H1 (cell line): ENCODE results near the gene CRTAP. TPM values are rescaled to one million over a fixed set of nuclear protein-coding genes. Genes with fewer than 3 reads are reported as not detected.

ENCODE experiments used
- CTCF ChIA-PET: fragments of 300-600 bp; sonication (Branson Sonifier 250); formaldehyde crosslinking; loops from one replicate; lab custom pipeline; 2021; ENCODE audit not compliant: partially characterized antibody; lab: Charles Lee
- POLR2A ChIA-PET: fragments of 300-600 bp; sonication (Branson Sonifier 250); formaldehyde crosslinking; loops from one replicate; lab custom pipeline; 2021; ENCODE audit warnings: inconsistent platforms; ENCODE audit not compliant: partially characterized antibody; lab: Charles Lee
- DNase-seq, 2 experiments: peaks; one replicate each; pipeline versions ENCODE4 v3.0.0 to v3.0.0-alpha.2; 2010 to 2022; ENCODE audit warnings: low spot score in 2 of 2, low read depth in 1 of 2, mixed read lengths in 1 of 2
- FAIRE-seq: peaks from 2 replicates; lab custom pipeline; 2011; peaks lifted over from hg19 to GRCh38; lab: Jason Lieb, UNC
- H2AFZ ChIP-seq: 2 replicates; pipeline ENCODE4 v1.8.1; 2012; ENCODE audit warnings: low read length, inconsistent platforms
- H2AK5ac ChIP-seq: 2 replicates; pipeline ENCODE4 v1.6.1; 2013; ENCODE audit warnings: low read depth, low read length
- H2BK120ac ChIP-seq: replicated peaks from 2 replicates; pipeline ENCODE3; 2013; ENCODE audit warnings: low read depth, low read length, inconsistent platforms
- H2BK12ac ChIP-seq: 2 replicates; pipeline ENCODE4 v1.6.1; 2013; ENCODE audit warnings: low read depth, low read length
- H2BK15ac ChIP-seq: 2 replicates; pipeline ENCODE4 v1.6.1; 2013; ENCODE audit warnings: low read length
- H2BK20ac ChIP-seq: 2 replicates; pipeline ENCODE4 v1.6.1; 2013; ENCODE audit warnings: low read length
- H2BK5ac ChIP-seq: 2 replicates; pipeline ENCODE4 v1.6.1; 2013; ENCODE audit warnings: low read depth, low read length
- H3K14ac ChIP-seq: 2 replicates; pipeline ENCODE4 v1.6.1; 2013; ENCODE audit warnings: inconsistent platforms; ENCODE audit not compliant: insufficient read length
- H3K18ac ChIP-seq: 2 replicates; pipeline ENCODE4 v1.6.1; 2013; ENCODE audit warnings: low read length; ENCODE audit errors: extremely low read depth
- H3K23ac ChIP-seq: 2 replicates; pipeline ENCODE4 v1.6.1; 2013; ENCODE audit warnings: inconsistent platforms; ENCODE audit not compliant: insufficient read length
- H3K23me2 ChIP-seq: 2 replicates; pipeline ENCODE4 v1.6.1; 2013; ENCODE audit warnings: low read depth, low read length
- H3K27ac ChIP-seq: 2 replicates; pipeline ENCODE4 v1.6.1; 2011; ENCODE audit warnings: low read depth, low read length, inconsistent platforms
- H3K27me3 ChIP-seq, 4 experiments: replicated peaks in 1 of 4; 1 replicate in 1 of 4; 2 replicates in 3 of 4; pipeline versions ENCODE4 v1.6.1 to v1.8.1; 2011 to 2013; ENCODE audit warnings: low read length in 3 of 4, mild to moderate bottlenecking in 3 of 4, inconsistent platforms in 2 of 4, mixed read lengths in 2 of 4, moderate library complexity in 1 of 4; ENCODE audit not compliant: control insufficient read depth in 3 of 4, insufficient read depth in 3 of 4; ENCODE audit errors: extremely low read depth in 1 of 4
- H3K36me3 ChIP-seq, 4 experiments: 2 replicates each; pipeline versions ENCODE4 v1.6.1 to v1.8.1; 2011 to 2013; ENCODE audit warnings: mild to moderate bottlenecking in 4 of 4, low read length in 3 of 4, moderate library complexity in 2 of 4, control low read depth in 1 of 4, inconsistent platforms in 1 of 4; ENCODE audit not compliant: insufficient read depth in 4 of 4, control insufficient read depth in 2 of 4
- H3K4ac ChIP-seq: replicated peaks from 2 replicates; pipeline ENCODE3; 2013; ENCODE audit warnings: low read length, low read depth, mixed read lengths, inconsistent platforms; ENCODE audit not compliant: insufficient read length
- H3K4me1 ChIP-seq, 4 experiments: replicated peaks in 1 of 4; 1 replicate in 1 of 4; 2 replicates in 3 of 4; pipeline versions ENCODE4 v1.6.1 to v1.8.1; 2011 to 2013; ENCODE audit warnings: low read length in 3 of 4, inconsistent platforms in 2 of 4, mixed read lengths in 1 of 4; ENCODE audit not compliant: insufficient read depth in 4 of 4, control insufficient read depth in 3 of 4
- H3K4me2 ChIP-seq, 2 experiments: 2 replicates each; pipeline versions ENCODE4 v1.6.1 to v1.8.1; 2011 to 2013; ENCODE audit warnings: low read depth in 2 of 2, low read length in 2 of 2, control low read depth in 1 of 2, inconsistent platforms in 1 of 2, mild to moderate bottlenecking in 1 of 2; ENCODE audit not compliant: insufficient read depth in 1 of 2
- H3K4me3 ChIP-seq, 4 experiments: fragments of 200-600, 300-600 bp in 1 of 4; sonication (generic), shearing (Covaris generic), sonication (Bioruptor Twin) in 1 of 4; 2 replicates each; pipeline versions ENCODE4 v1.5.1 to v1.8.1; 2011 to 2016; ENCODE audit warnings: low read length in 4 of 4, low read depth in 3 of 4, control low read depth in 2 of 4, inconsistent platforms in 2 of 4, mild to moderate bottlenecking in 2 of 4, mixed read lengths in 1 of 4, moderate library complexity in 1 of 4; ENCODE audit not compliant: insufficient read depth in 2 of 4; ENCODE audit errors: extremely low read depth in 1 of 4
- H3K56ac ChIP-seq: replicated peaks from 2 replicates; pipeline ENCODE3; 2013; ENCODE audit warnings: low read depth, mild to moderate bottlenecking, mixed read lengths, low read length, inconsistent platforms; ENCODE audit not compliant: insufficient read length
- H3K79me1 ChIP-seq: 2 replicates; pipeline ENCODE4 v1.6.1; 2013; ENCODE audit warnings: low read depth, low read length, control low read depth
- H3K79me2 ChIP-seq, 2 experiments: 2 replicates each; pipeline versions ENCODE4 v1.6.1 to v1.8.1; 2012 to 2013; ENCODE audit warnings: low read length in 2 of 2, mild to moderate bottlenecking in 2 of 2, inconsistent platforms in 1 of 2; ENCODE audit not compliant: insufficient read depth in 2 of 2, control insufficient read depth in 1 of 2
- H3K9ac ChIP-seq, 4 experiments: replicated peaks in 1 of 4; 1 replicate in 1 of 4; 2 replicates in 3 of 4; pipeline versions ENCODE4 v1.6.1 to v1.8.1; 2011 to 2013; ENCODE audit warnings: low read depth in 3 of 4, low read length in 3 of 4, control low read depth in 2 of 4, mild to moderate bottlenecking in 2 of 4, moderate library complexity in 2 of 4, inconsistent platforms in 1 of 4; ENCODE audit errors: extremely low read depth in 1 of 4
- H3K9me3 ChIP-seq, 2 experiments: 2 replicates each; pipeline versions ENCODE4 v1.6.1 to v1.8.1; 2012 to 2013; ENCODE audit warnings: mild to moderate bottlenecking in 2 of 2, moderate library complexity in 2 of 2, control low read depth in 1 of 2, inconsistent platforms in 1 of 2, low read depth in 1 of 2, low read length in 1 of 2, mixed read lengths in 1 of 2; ENCODE audit not compliant: insufficient read depth in 2 of 2
- H4K20me1 ChIP-seq, 2 experiments: replicated peaks in 1 of 2; 2 replicates each; pipeline versions ENCODE3 to v1.8.1; 2011 to 2013; ENCODE audit warnings: inconsistent platforms in 2 of 2, low read length in 2 of 2, mild to moderate bottlenecking in 1 of 2; ENCODE audit not compliant: insufficient read depth in 2 of 2, control insufficient read depth in 1 of 2
- H4K5ac ChIP-seq: 2 replicates; pipeline ENCODE4 v1.6.1; 2013; ENCODE audit warnings: low read length, low read depth, mixed read lengths, inconsistent platforms; ENCODE audit not compliant: insufficient read length
- H4K8ac ChIP-seq: 2 replicates; pipeline ENCODE4 v1.8.0; 2013; ENCODE audit warnings: mild to moderate bottlenecking, moderate library complexity, low read length, inconsistent platforms; ENCODE audit not compliant: insufficient read depth; ENCODE audit errors: extremely low read depth
- H4K91ac ChIP-seq: replicated peaks from 2 replicates; pipeline ENCODE3; 2013; ENCODE audit warnings: low read length, mixed read lengths, inconsistent platforms; ENCODE audit not compliant: insufficient read length
- ATF2 ChIP-seq: IDR thresholded peaks from 2 replicates; pipeline ENCODE4 v1.6.1; 2012; ENCODE audit warnings: low read length, inconsistent platforms
- EZH2 ChIP-seq: fragments of 200-600 bp; sonication (generic); IDR thresholded peaks from 2 replicates; pipeline ENCODE4 v1.7.1; 2012; ENCODE audit warnings: low read depth, mild to moderate bottlenecking, moderate library complexity, low read length, inconsistent platforms; ENCODE audit not compliant: severe bottlenecking
- JUN ChIP-seq: IDR thresholded peaks from 2 replicates; pipeline ENCODE4 v1.6.1; 2011; ENCODE audit warnings: low read depth, mild to moderate bottlenecking, improper control_type of control experiment, low read length
- KDM5A ChIP-seq: fragments of 200-600 bp; IDR thresholded peaks from 2 replicates; pipeline ENCODE4 v1.7.1; 2012; ENCODE audit warnings: mild to moderate bottlenecking, low read length, inconsistent platforms, mixed read lengths
- POLR2A ChIP-seq, 2 experiments: IDR thresholded peaks; 1 replicate in 1 of 2; 2 replicates in 1 of 2; pipeline ENCODE4 v1.6.1; 2011; ENCODE audit warnings: low read depth in 2 of 2, low read length in 2 of 2, mild to moderate bottlenecking in 2 of 2; ENCODE audit errors: control extremely low read depth in 1 of 2
- SAP30 ChIP-seq: fragments of 300-600 bp; sonication (generic); IDR thresholded peaks from 2 replicates; pipeline ENCODE4 v1.7.1; 2012; ENCODE audit warnings: low read length, moderate library complexity, mild to moderate bottlenecking, inconsistent platforms; ENCODE audit not compliant: insufficient read depth, insufficient replicate concordance
- TBP ChIP-seq: IDR thresholded peaks from 2 replicates; pipeline ENCODE4 v1.6.1; 2011; ENCODE audit warnings: low read depth, low read length, improper control_type of control experiment
- YY1 ChIP-seq: IDR thresholded peaks from 2 replicates; pipeline ENCODE4 v1.6.1; 2011; ENCODE audit warnings: low read depth, mild to moderate bottlenecking, low read length
- WGBS, 2 experiments: shearing (Covaris generic) in 1 of 2; methylation state at CpG; one replicate each; pipeline versions ENCODE4 v1.1.6 to v1.1.7; 2013 to 2015; ENCODE audit warnings: low lambda C conversion rate in 2 of 2, mixed read lengths in 2 of 2, inconsistent platforms in 1 of 2, low coverage in 1 of 2, missing lambda C conversion rate in 1 of 2; ENCODE audit not compliant: insufficient replicate concordance in 2 of 2, insufficient coverage in 1 of 2, insufficient read length in 1 of 2; ENCODE audit errors: extremely low coverage in 1 of 2, missing lambda C conversion rate in 1 of 2; 5-methylcytosine and 5-hydroxymethylcytosine counted together
- polyA plus RNA-seq, 7 experiments: library from polyadenylated mRNA; depleted of rRNA in 3 of 7; stranded (reverse) in 5 of 7; unstranded in 2 of 7; fragments of >200 nt in 5 of 7; fragments of 200-250 nt in 2 of 7; gene quantifications; 1 replicate in 5 of 7; 2 replicates in 1 of 7; 4 replicates in 1 of 7; pipeline versions ENCODE4 v1.2.1 to v1.2.3, GENCODE V29; 2011 to 2013; ENCODE audit warnings: missing spikeins in 2 of 7, mixed read lengths in 2 of 7
- total RNA-seq: library from RNA; stranded (reverse); fragmentation: NEBNext Ultra II Directional; extraction: Animal tissue kit (Norgen Biotek cat#: 25700); gene quantifications from 2 replicates; pipeline ENCODE4 v1.2.1, GENCODE V29; 2021

Gene CRTAP
- total and polyA plus RNA-seq, 2 of the 8 experiments (the other 6 are each of a cell fraction or from before 2014, with no cell fraction given) = 159 to 188 TPM

GRCh38 chr3:33186524-33187367 is 72.9 kb downstream of the CRTAP start:
- no peak overlapping the region for H2AFZ ChIP-seq
- FAIRE-seq (no peak), DNase-seq (no peak)
- 89% methylated on average over 13 of the region's 13 CpGs; no CpG with 5 or more reads in 1 of the 2 experiments for WGBS, 2 experiments
- H3K23ac ChIP-seq = no peak overlapping the region
- no peak overlapping the region for H2BK5ac ChIP-seq
- H3K27me3 ChIP-seq = no peaks in the 10 kb centered on the region
- no peaks in the 10 kb centered on the region for H3K79me1 ChIP-seq
- H3K36me3 ChIP-seq = no peaks in the 10 kb centered on the region
- no peaks in the 10 kb centered on the region for H3K23me2 ChIP-seq
- no peak overlapping the region for H3K27ac ChIP-seq
- TF ChIP-seq TBP = no peak
- TF ChIP-seq EZH2 = no peak
- no peak for TF ChIP-seq YY1
- TF ChIP-seq KDM5A = no peak
- no peak for TF ChIP-seq JUN
- no peak for TF ChIP-seq ATF2
- TF ChIP-seq POLR2A (IDR thresholded peaks at IDR 0.05; ENCODE audit: control extremely low read depth in 1 of 2, low read depth in 2 of 2, low read length in 2 of 2) = no peak
- no peak for TF ChIP-seq SAP30
- H3K14ac ChIP-seq = no peak overlapping the region
- no peaks in the 10 kb centered on the region for H3K9me3 ChIP-seq
- no peak overlapping the region for H2BK15ac ChIP-seq
- H4K91ac ChIP-seq = no peak overlapping the region
- H4K20me1 ChIP-seq = no peaks in the 10 kb centered on the region
- no peak overlapping the region for H4K8ac ChIP-seq
- H3K4me3 ChIP-seq = no peak overlapping the region
- ChIA-PET POLR2A (no interaction called here), CTCF (no interaction called here)
- H4K5ac ChIP-seq = no peak overlapping the region
- no peak overlapping the region for H3K18ac ChIP-seq
- H3K4ac ChIP-seq = no peak overlapping the region
- H2BK20ac ChIP-seq = no peak overlapping the region
- H3K56ac ChIP-seq = no peak overlapping the region
- H3K4me2 ChIP-seq = no peak overlapping the region
- H3K79me2 ChIP-seq = no peaks in the 10 kb centered on the region
- H3K4me1 ChIP-seq = no peaks in the 10 kb centered on the region
- no peak overlapping the region for H2BK12ac ChIP-seq
- no peak overlapping the region for H2AK5ac ChIP-seq
- no peak overlapping the region for H3K9ac ChIP-seq
- no peak overlapping the region for H2BK120ac ChIP-seq
